ENCODE results near the gene HBG2. TPM values are rescaled to one million over a fixed set of nuclear protein-coding genes. Genes with fewer than 3 reads are reported as not detected.
A peak's percentile ranks its signal among the peaks of the same experiment; 100 is the strongest.
"Not testable (repeated sequence)": the region's sequence is repeated elsewhere in the genome, so short reads cannot be mapped to it uniquely, and the experiment has no call there.

HBG2 gene
- total and polyA plus RNA-seq, 8 donors = 10.6 TPM; not detected in 7

DNA sequence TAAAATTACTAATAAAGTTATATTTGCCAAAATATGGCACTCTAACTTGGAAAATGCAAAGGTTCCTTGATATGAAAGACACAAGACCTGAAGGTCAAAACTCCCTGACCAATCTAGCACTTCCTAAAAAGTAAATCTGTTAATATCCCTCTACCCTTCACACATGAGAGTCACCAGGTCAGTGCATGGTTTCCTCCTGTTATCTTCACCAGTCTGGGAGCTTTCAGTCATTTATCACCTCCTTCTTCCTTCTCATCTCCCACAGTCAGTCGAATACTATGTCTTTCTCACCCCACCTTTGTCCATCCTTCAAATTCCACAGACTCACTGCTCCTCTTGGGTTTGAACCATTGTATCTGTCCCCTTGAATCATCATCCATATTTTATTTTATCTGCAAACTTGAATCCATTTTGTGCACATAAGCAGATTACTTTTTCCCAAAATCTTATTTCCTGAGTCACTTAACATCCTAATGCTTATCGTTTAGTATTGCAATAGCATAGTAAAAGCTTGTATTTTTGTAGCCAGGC is 12.5 kb upstream of the HBG2 start:
- 60 to 70% methylated on average over 2 of the region's 2 CpGs for WGBS, 2 donors
- DNase-seq = no peak
- FAIRE-seq = no peak
- Histone ChIP-seq H3K9me3 (no peaks in the 10 kb centered on the region), H3K4me3 (no peak overlapping the region), H3K27me3 (no peaks in the 10 kb centered on the region), H3K36me3 (no peaks in the 10 kb centered on the region), H3K27ac (no peak overlapping the region), H3K4me1 (no peaks in the 10 kb centered on the region)
- intact Hi-C loops (cut with DNase I) = no loop called here
- ATAC-seq = no peak
- TF ChIP-seq, protein P1, sequence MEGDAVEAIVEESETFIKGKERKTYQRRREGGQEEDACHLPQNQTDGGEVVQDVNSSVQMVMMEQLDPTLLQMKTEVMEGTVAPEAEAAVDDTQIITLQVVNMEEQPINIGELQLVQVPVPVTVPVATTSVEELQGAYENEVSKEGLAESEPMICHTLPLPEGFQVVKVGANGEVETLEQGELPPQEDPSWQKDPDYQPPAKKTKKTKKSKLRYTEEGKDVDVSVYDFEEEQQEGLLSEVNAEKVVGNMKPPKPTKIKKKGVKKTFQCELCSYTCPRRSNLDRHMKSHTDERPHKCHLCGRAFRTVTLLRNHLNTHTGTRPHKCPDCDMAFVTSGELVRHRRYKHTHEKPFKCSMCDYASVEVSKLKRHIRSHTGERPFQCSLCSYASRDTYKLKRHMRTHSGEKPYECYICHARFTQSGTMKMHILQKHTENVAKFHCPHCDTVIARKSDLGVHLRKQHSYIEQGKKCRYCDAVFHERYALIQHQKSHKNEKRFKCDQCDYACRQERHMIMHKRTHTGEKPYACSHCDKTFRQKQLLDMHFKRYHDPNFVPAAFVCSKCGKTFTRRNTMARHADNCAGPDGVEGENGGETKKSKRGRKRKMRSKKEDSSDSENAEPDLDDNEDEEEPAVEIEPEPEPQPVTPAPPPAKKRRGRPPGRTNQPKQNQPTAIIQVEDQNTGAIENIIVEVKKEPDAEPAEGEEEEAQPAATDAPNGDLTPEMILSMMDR (IDR thresholded peaks at IDR 0.05) = no peak

DNA sequence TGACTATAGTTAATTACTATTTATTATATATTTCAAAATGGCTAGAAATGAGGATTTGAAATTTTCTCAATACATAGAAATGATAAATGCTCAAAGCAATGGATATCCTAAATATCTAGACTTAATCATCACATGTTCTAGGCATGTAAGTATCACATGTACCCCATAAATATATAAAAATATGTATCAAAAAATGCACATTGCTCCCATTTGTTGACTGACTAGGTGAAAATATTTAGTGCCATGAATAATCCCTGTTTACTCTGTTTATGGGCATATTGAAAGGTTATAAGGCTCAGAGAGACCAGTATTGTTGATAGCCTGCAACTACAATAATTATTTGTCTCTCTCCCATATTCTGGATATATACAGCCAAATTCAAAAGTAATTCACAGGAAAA is 12.0 kb upstream of the HBG2 start:
- Histone ChIP-seq H3K27me3 (no peaks in the 10 kb centered on the region), H3K27ac (no peak overlapping the region), H3K36me3 (no peaks in the 10 kb centered on the region), H3K4me3 (no peak overlapping the region), H3K9me3 (no peaks in the 10 kb centered on the region), H3K4me1 (no peaks in the 10 kb centered on the region)
- intact Hi-C loops (cut with DNase I) = no loop called here
- FAIRE-seq (no peak), DNase-seq (no peak), ATAC-seq (no peak)
- TF ChIP-seq, protein P1 (IDR thresholded peaks at IDR 0.05) = no peak

DNA sequence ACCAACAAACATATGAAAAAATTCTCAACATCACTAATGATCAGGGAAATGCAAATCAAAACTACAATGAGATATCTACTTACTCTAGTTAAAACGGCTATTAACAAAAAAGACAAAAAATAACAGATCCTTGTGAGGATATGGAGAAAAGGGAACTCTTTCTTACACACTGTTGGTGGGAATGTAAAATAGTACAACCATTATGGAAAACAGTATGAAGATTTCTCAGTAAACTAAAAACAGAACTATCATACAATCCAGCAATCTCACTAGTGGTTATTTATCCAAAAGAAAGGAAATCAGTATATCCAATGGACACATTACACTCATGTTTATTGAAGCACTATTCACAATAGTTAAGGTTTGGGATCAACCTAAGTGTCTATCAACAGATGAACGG is 11.3 kb upstream of the HBG2 start:
- WGBS, 2 donors = 31 to 35% methylated on average over 2 of the region's 2 CpGs
- no peaks in the 10 kb centered on the region for H3K4me1 ChIP-seq
- intact Hi-C loops (cut with DNase I) = no loop called here
- no peak overlapping the region for H3K27ac ChIP-seq
- TF ChIP-seq, protein P1 (IDR thresholded peaks at IDR 0.05) = no peak
- no peak for DNase-seq
- H3K27me3 ChIP-seq = no peaks in the 10 kb centered on the region
- H3K4me3 ChIP-seq = no peak overlapping the region
- H3K9me3 ChIP-seq = no peaks in the 10 kb centered on the region
- ATAC-seq = no peak
- H3K36me3 ChIP-seq = no peaks in the 10 kb centered on the region
- no peak for FAIRE-seq

DNA sequence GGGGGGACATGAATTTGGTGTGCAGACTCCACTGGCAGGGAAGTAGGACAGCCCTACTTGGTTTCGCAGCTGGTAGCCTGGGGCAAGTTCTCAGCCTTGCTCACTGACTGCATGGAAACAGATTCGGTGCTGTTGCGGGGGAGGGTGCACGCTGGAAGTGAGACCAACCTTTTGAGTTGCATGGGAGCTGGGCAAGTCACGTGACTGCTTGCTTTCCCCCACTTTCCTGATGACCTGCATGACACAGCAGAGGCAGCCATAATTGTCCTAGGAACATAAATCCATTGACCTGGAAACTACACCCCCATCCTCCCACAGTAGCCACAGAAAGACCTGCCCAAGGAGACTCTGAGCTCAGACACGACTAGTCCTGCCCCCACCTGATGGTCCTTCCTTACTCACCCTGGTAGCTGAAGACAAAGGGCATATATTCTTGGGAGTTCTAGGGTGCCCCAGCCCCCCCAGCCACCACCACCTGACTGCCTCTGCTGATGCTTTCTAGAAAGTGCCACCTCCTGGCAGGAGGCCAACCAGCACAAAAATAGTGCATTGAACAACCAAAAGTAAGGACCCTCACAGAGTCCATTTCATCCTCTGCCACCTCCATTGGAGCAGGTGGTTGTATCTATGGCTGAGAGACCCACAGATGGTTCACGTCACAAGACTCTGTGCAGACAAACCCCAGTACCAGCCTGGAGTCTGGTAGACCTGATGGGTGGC is 4.1 kb upstream of the HBG2 start:
- Histone ChIP-seq H3K36me3 (no peaks in the 10 kb centered on the region), H3K27ac (no peak overlapping the region), H3K9me3 (no peaks in the 10 kb centered on the region), H3K4me1 (no peaks in the 10 kb centered on the region), H3K27me3 (no peaks in the 10 kb centered on the region), H3K4me3 (no peak overlapping the region)
- WGBS, 2 donors = 66 to 68% methylated on average over 7 of the region's 7 CpGs
- intact Hi-C loops (cut with DNase I) = no loop called here
- TF ChIP-seq, protein P1 (IDR thresholded peaks at IDR 0.05) = no peak
- DNase-seq (peak in 1 of 6 donors; percentile 42), FAIRE-seq (no peak), ATAC-seq (no peak)

DNA sequence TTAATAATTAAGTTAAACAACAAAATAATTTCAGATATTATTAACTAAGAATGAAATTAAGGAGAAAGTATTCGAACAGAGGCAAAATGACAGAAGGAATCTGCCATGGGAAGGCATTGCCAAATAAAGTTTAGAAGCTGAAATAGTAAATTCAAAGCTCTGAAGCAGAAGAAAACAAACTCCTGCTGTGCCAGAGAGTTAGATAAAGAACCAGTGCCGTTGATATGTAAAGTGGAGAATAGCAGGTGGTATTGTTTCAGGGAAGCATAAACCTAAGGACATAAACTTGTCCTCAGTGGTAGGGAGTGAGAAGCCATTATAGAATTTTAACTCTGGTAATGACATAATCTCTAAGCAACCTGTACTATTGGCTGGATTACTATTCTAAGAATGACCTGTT is 2.7 kb upstream of the HBG2 start:
- no peak for FAIRE-seq
- Histone ChIP-seq H3K36me3 (no peaks in the 10 kb centered on the region), H3K4me1 (no peaks in the 10 kb centered on the region), H3K4me3 (no peak overlapping the region), H3K27me3 (no peaks in the 10 kb centered on the region), H3K9me3 (no peaks in the 10 kb centered on the region), H3K27ac (no peak overlapping the region)
- WGBS, 2 donors = 4 to 7% methylated on average over 2 of the region's 2 CpGs
- ATAC-seq = no peak
- TF ChIP-seq, protein P1 (IDR thresholded peaks at IDR 0.05) = no peak
- DNase-seq = no peak
- intact Hi-C loops (cut with DNase I) = no loop called here

DNA sequence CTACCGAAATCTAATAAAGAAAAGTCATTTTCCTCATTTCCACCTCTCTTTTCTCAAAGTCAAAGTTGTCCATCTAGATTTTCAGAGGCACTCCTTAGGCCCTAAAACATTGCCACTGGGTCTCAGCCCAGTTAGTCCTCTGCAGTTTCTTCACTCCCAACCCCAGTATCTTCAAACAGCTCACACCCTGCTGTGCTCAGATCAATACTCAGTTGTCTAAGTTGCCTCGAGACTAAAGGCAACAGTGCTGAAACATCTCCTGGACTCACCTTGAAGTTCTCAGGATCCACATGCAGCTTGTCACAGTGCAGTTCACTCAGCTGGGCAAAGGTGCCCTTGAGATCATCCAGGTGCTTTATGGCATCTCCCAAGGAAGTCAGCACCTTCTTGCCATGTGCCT is 558 bp downstream of the HBG2 start:
- intact Hi-C loops (cut with DNase I); FAIRE-seq; DNase-seq; ATAC-seq; H3K27me3 ChIP-seq; H3K4me1 ChIP-seq; H3K36me3 ChIP-seq; H3K9me3 ChIP-seq; H3K27ac ChIP-seq; H3K4me3 ChIP-seq: not testable (repeated sequence)
- 39 to 62% methylated on average over 2 of the region's 2 CpGs for WGBS, 2 donors

DNA sequence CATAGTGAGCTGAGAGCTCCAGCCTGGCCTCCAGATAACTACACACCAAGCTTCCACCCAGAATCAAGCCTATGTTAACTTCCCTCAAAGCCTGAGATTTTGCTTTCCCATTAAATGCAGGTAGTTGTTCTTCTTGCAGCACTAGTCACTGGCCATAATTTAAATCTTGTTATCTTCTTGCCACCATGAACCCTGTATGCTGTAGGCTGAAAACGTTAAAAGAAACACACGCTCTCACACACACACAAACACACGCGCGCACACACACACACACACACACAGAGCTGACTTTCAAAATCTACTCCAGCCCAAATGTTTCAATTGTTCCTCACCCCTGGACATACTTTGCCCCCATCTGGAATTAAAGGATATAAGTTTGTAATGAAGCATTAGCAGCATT is 1.1 kb downstream of the HBG2 start:
- ATAC-seq; intact Hi-C loops (cut with DNase I); H3K36me3 ChIP-seq; DNase-seq; H3K27me3 ChIP-seq; H3K4me3 ChIP-seq; H3K27ac ChIP-seq; H3K4me1 ChIP-seq; H3K9me3 ChIP-seq; FAIRE-seq: not testable (repeated sequence)
- 60 to 79% methylated on average over 5 of the region's 5 CpGs for WGBS, 2 donors
